Neuron (in vitro differentiated cells): ENCODE results near the gene FLT1.

Source experiments
- H2AFZ ChIP-seq: one replicate; pipeline ENCODE4 v1.6.1; 2013; ENCODE audit warnings: low read depth, mild to moderate bottlenecking, inconsistent platforms, low read length, moderate library complexity
- H3K27me3 ChIP-seq: one replicate; pipeline ENCODE4 v1.6.1; 2013; ENCODE audit warnings: low read length; ENCODE audit not compliant: insufficient read depth
- H3K36me3 ChIP-seq: one replicate; pipeline ENCODE4 v1.6.1; 2013; ENCODE audit warnings: low read length; ENCODE audit not compliant: insufficient read depth
- H3K4me1 ChIP-seq: one replicate; pipeline ENCODE4 v1.6.1; 2013; ENCODE audit warnings: low read length; ENCODE audit not compliant: insufficient read depth
- H3K4me3 ChIP-seq: 2 replicates; pipeline ENCODE4 v1.5.1; 2013; ENCODE audit warnings: mild to moderate bottlenecking, low read length, moderate library complexity
- H3K9me3 ChIP-seq: one replicate; pipeline ENCODE4 v1.6.1; 2013; ENCODE audit warnings: low read length

FLT1 gene

DNA sequence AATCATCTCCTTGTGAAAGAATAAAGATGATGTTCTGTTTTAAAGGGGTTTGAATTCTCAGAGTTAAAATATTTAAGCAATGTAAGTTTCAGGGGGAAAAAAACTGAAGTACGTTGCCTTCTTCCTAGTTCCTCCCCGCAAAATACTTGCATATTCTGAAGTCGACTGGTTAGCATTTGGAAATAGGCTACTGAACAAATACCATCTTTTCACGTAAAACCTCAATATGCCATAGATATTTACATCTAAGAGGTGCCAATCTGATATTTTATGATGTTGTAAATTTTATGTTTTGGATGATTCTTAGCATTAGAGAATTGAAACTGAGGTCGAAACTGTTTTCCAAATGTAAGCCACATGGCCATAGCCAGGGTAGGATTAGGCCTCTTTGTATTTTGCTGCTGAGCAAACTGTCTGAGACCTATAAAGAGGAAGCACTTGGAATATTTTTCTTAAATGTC, 138.3 kb downstream of the FLT1 start:
- no peaks in the 10 kb centered on the region for H3K36me3 ChIP-seq
- H3K9me3 ChIP-seq: peaks cover 2% of the 10 kb centered on the region
- no peaks in the 10 kb centered on the region for H3K4me1 ChIP-seq
- no peak overlapping the region for H3K4me3 ChIP-seq
- peaks cover 4% of the 10 kb centered on the region for H3K27me3 ChIP-seq
- H2AFZ ChIP-seq: no peak overlapping the region

DNA sequence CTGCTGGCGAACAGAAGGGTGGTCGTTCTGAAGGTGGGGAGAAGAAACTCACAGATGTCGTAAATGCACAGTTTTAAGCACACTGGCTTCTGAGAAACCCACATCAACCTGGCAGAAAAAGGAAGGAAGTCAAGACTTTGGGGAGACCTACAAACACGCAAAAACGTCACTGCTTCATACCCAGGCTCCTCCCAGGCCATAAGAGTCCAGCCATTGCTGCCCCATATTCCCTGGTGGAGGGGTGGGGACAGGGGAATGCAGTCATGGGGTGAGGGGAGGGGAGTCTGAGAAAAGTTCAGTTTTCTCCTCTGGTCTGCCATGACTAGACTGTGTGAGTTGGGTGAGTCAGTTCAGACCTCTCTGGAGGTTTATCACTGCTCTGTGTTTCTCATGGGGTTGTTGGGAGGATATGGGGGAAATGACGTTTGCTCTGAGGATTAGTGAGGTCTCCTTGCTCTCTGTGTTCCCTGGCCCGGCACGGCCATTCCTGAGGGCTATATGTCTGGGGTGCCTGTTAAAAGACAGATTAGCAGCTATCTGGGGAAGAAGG, 139.0 kb downstream of the FLT1 start:
- Histone ChIP-seq H3K9me3 (peaks cover 2% of the 10 kb centered on the region), H3K4me3 (no peak overlapping the region), H2AFZ (no peak overlapping the region), H3K36me3 (no peaks in the 10 kb centered on the region), H3K27me3 (peaks cover 4% of the 10 kb centered on the region), H3K4me1 (no peaks in the 10 kb centered on the region)

DNA sequence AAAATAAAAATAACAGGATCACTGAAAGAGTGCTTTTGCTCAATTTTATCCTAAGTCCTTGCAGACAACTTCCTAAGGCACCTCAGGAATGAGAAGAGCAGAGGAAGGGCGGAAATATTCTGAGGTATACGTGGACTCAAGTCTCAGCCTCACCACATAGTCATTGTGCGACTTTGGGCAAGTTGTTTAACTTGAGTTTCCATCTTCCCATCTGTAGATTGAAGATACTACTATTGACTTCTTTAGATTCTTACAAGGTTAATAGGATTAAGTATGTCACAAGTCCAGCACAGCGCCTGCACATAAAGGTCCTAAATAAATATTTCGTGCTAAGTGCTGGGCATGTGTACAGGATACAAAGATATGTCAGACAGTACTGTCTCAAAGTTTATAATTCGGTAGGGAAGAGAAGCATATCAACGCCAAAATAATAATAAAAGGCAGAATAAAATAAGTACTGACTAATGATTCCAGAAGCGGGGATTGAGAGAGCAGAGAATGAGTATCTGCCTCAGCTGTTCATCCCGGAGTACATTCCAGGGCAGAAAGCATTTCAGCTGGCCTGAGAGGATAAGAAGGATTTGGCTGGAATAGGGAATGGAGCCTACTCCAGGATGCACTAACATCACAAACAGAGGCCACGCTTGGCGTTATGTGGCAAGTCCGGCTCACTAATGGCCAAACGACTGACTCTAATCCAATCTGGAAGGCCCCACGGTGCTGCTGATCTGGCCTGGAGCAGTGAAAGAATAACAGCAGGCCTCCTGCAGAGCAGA, 139.7 kb downstream of the FLT1 start:
- no peaks in the 10 kb centered on the region for H3K4me1 ChIP-seq
- H2AFZ ChIP-seq: no peak overlapping the region
- H3K4me3 ChIP-seq: no peak overlapping the region

DNA sequence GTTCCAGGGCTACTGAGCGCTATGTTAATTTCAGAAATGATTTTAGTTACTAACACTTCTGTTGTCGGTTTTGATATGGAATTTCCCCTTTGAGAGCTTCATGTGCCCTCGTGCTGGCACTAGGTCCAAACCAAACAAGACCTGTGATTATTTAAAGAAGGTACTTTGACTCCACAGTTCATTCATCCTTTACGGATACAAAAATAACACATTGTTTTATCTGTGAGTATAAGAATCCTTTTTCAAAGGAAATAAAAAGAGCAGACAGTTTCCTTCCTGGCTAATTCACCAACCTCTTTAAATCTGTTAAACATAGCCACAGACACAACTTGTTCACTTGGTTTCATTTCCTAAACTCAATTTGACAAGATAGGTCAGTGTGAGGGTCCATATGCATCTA, 141.2 kb downstream of the FLT1 start:
- H3K27me3 ChIP-seq: peaks cover 4% of the 10 kb centered on the region
- H3K36me3 ChIP-seq: no peaks in the 10 kb centered on the region
- H3K4me1 ChIP-seq: no peaks in the 10 kb centered on the region
- H3K9me3 ChIP-seq: peaks cover 1% of the 10 kb centered on the region
- H2AFZ ChIP-seq: no peak overlapping the region
- no peak overlapping the region for H3K4me3 ChIP-seq

More for the DNA sequence above, 139.7 kb downstream of the FLT1 start:
- H3K27me3 ChIP-seq: peaks cover 4% of the 10 kb centered on the region
- H3K36me3 ChIP-seq: no peaks in the 10 kb centered on the region
- peaks cover 2% of the 10 kb centered on the region for H3K9me3 ChIP-seq

DNA sequence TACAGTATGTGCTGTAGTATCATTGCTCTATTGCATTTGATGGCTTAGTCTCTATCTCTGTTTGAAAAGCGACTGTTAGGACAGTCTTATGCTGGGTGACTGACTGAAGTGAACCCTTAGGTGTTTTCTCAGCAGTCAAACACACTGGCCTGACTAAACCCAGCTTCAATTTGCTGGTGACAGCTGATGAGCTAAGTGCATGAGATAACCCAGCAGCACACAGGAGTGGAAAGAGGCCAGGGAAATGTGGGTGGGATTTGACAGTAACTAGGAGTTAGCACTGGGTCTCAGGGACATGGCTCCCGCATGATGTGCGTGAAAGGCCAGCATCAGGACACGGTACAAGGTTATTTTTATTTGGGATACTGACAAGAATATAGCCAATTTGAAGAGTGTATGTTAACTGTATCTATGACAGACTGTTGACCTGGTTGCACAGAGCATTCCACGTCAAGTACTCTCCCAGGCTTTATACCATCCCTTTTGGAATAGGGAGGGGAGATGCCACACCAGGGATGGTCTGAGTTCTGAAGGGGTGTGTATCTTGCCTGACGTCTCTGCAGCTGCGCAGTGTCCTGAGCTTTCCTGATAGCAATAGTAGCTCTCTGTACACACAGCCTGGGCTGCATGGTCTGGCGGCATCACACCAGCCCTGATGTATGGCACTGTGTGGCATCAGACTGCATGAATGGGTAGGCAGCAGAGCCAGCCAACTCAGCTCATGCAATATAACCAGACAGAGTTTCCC, 144.8 kb downstream of the FLT1 start:
- H3K36me3 ChIP-seq: no peaks in the 10 kb centered on the region
- no peaks in the 10 kb centered on the region for H3K9me3 ChIP-seq

DNA sequence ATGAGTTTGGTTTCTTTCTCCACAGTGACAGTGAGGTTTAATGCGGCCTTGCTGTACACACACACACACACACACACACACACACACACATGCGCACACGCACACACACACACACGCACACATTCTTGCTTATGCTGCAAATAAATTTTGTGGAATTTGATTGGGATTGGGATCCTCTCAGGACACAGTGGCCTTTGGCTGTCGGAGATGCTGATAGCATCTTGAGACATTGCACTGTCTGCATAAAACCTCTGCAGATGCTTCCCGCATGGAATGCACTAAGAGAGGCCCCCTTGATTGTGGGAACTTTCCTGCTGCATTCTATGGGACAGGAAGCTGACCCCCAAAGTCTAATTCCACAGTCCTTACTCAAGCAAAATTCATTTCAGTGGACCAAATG, 145.6 kb downstream of the FLT1 start:
- Histone ChIP-seq H3K36me3 (no peaks in the 10 kb centered on the region), H3K4me1 (no peaks in the 10 kb centered on the region), H3K9me3 (no peaks in the 10 kb centered on the region), H2AFZ (no peak overlapping the region), H3K27me3 (no peaks in the 10 kb centered on the region), H3K4me3 (no peak overlapping the region)

More for the DNA sequence above, 144.8 kb downstream of the FLT1 start:
- Histone ChIP-seq H3K27me3 (no peaks in the 10 kb centered on the region), H2AFZ (no peak overlapping the region), H3K4me3 (no peak overlapping the region), H3K4me1 (no peaks in the 10 kb centered on the region)

DNA sequence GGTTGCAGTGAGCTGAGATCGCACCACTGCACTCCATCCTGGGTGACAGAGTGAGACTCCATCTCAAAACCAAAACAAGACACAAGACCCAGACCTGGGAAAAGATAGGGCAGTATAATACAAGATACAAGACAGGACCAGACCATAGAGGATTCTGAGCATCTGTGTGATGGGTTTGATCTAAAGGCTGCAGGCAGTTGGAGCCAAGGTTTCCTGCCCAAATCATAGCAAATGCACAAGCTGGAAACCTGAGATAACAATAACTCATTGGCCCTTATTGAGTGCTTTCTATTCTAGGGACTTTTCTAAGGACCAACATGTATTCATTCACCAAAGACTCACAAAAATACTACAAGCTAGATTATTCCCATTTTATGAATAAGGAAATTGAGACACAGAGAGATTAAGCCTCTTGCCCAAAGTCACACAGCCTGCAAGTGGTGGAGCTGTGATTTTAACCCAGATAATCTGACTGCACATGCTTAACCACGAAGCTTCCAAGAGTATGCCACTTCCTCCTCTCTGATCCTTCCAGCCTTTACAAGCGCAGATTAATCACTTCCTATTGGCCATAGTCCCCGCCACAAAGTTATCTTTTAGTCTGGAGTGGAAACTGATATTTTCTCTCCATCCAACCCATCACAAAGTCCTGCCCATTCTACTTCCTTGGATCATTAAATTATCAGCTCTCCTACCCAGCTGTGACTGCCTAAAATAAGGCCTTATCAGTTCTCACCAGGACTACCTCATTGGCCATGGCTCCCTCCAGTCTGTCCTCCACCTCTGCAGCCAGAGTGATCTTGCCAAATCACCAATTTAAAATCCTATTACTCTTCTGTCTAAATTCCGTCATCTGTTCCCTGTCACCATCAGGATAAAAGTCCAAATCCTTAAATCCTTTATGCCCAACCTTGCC, 147.2 kb downstream of the FLT1 start:
- Histone ChIP-seq H3K9me3 (no peaks in the 10 kb centered on the region), H3K4me1 (no peaks in the 10 kb centered on the region), H3K4me3 (no peak overlapping the region)

DNA sequence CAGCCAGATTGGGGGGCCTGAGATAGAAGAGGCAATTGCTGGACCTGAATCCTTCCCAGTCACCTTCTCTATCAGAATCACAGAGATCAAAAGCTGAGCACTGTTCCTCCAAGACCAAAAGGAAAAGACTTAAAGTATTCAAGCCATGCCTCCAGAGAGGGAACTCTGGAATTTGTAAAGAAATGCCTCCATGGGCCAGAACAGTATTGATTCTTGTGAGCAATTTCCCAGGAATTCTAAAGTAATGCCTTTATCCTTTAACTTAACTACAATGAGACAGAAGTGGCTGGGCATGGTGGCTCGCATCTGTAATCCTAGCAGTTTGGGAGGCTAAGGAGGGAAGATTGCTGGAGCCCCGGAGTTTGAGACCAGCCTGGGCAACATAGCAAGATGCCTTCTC, 148.8 kb downstream of the FLT1 start:
- Histone ChIP-seq H3K9me3 (no peaks in the 10 kb centered on the region), H2AFZ (no peak overlapping the region), H3K27me3 (no peaks in the 10 kb centered on the region), H3K36me3 (no peaks in the 10 kb centered on the region), H3K4me1 (no peaks in the 10 kb centered on the region), H3K4me3 (no peak overlapping the region)

More for the DNA sequence above, 147.2 kb downstream of the FLT1 start:
- Histone ChIP-seq H2AFZ (no peak overlapping the region), H3K27me3 (no peaks in the 10 kb centered on the region), H3K36me3 (no peaks in the 10 kb centered on the region)

DNA sequence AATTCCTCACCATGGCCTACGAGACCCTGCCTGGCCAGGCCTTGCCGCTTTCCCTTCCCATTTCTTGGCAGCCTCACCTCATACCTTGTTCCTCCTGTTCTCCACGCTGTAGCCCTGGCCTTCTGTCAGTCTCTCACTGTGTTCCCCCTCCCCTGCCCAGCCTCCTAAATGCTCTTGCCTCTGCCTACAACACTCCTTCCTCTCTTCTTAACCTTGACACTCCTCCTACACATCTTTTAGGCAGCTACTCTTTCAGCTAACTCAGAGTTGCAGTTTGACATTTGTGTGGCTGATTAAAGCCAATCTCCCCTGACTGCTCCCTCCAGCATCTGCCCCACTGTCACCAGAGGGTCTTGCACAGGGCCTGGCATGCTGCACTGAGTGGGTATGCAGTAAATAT, 150.8 kb downstream of the FLT1 start:
- H3K4me3 ChIP-seq: no peak overlapping the region
- H3K4me1 ChIP-seq: no peaks in the 10 kb centered on the region
- no peaks in the 10 kb centered on the region for H3K36me3 ChIP-seq

DNA sequence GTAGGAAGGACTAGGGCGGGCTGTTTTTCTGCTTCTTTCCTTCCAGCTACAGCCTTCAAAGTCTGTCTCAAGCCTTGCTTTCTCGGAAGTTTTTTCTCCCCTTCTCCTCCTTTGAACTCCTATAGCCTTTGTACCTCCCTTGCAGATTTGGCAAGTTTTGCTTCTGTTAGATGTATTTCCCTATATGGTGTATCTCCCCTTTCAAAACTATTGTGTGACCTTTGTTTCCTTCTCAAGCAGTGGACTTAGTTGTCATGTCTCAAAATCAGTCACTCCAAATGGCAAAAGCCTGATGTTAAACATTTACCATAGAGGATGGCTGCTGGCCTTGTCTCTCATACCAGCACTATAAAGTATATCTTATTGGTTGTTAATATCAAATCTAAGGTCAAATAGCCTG, 152.7 kb downstream of the FLT1 start:
- Histone ChIP-seq H2AFZ (no peak overlapping the region), H3K27me3 (peaks cover 2% of the 10 kb centered on the region), H3K4me3 (no peak overlapping the region), H3K4me1 (no peaks in the 10 kb centered on the region), H3K9me3 (no peaks in the 10 kb centered on the region), H3K36me3 (no peaks in the 10 kb centered on the region)

More for the DNA sequence above, 150.8 kb downstream of the FLT1 start:
- H3K27me3 ChIP-seq: no peaks in the 10 kb centered on the region
- H2AFZ ChIP-seq: no peak overlapping the region
- no peaks in the 10 kb centered on the region for H3K9me3 ChIP-seq

DNA sequence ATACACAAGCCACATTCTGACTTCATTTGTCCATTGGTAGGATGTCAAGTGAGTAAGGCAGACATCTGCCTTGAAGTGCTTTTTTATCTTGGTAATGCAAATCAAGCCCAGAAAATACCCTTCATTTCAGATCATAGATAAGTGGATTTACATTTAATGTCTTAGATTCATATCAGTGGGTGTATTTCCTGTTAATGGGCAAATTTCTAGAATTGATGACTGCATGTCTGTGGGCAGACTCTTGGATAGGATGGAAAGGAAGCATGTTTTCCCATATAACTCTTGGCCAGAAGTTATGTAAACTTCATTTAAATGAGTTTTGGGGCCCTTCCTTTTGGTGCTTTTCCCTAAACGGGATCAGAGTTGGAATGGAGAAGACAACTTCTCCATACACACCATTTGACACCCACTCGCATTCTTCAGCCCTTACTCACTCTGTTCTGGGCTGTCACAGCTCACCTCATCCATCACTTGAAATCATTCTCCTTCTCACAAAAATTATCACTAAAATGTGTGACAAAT, 154.6 kb downstream of the FLT1 start:
- Histone ChIP-seq H3K27me3 (peaks cover 2% of the 10 kb centered on the region), H2AFZ (no peak overlapping the region), H3K36me3 (no peaks in the 10 kb centered on the region), H3K4me1 (peaks cover 6% of the 10 kb centered on the region), H3K9me3 (no peaks in the 10 kb centered on the region), H3K4me3 (no peak overlapping the region)

DNA sequence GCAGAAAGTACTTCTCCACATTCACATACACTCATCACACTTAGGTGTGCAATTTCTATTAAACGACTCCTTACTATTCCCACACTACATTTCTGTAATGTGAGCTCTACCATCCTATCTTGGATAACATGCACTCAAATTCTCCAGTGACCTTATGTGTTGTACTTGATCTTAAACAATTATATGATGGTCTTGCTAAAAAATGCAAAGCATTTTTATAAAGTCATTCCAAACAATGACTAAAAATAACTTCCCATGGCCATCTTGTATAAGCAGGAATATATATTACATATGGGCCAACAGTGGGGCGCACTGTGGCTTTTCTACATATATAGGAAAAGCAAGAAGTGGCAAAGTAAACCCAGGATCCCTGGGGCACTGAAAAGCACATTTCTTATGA, 155.5 kb downstream of the FLT1 start:
- Histone ChIP-seq H2AFZ (no peak overlapping the region), H3K4me1 (peaks cover 8% of the 10 kb centered on the region), H3K4me3 (no peak overlapping the region), H3K9me3 (no peaks in the 10 kb centered on the region), H3K36me3 (no peaks in the 10 kb centered on the region), H3K27me3 (peaks cover 7% of the 10 kb centered on the region)
